Renal cortical epithelial cell (primary cell): ENCODE measurements around the gene FLII. TPM values are rescaled to one million over a fixed set of nuclear protein-coding genes. Genes with fewer than 3 reads are reported as not detected.

Experiments
- DNase-seq: peaks from one replicate; pipeline ENCODE4 v3.0.0-alpha.2; 2011; ENCODE audit warnings: low read depth
- total RNA-seq: library from RNA; depleted of rRNA; stranded (reverse); fragments of >200 nt; gene quantifications from 2 replicates; pipeline ENCODE4 v1.2.3, GENCODE V29; 2014

Gene FLII
- total RNA-seq, 1 donor from 2014 or later = 451 TPM

DNA sequence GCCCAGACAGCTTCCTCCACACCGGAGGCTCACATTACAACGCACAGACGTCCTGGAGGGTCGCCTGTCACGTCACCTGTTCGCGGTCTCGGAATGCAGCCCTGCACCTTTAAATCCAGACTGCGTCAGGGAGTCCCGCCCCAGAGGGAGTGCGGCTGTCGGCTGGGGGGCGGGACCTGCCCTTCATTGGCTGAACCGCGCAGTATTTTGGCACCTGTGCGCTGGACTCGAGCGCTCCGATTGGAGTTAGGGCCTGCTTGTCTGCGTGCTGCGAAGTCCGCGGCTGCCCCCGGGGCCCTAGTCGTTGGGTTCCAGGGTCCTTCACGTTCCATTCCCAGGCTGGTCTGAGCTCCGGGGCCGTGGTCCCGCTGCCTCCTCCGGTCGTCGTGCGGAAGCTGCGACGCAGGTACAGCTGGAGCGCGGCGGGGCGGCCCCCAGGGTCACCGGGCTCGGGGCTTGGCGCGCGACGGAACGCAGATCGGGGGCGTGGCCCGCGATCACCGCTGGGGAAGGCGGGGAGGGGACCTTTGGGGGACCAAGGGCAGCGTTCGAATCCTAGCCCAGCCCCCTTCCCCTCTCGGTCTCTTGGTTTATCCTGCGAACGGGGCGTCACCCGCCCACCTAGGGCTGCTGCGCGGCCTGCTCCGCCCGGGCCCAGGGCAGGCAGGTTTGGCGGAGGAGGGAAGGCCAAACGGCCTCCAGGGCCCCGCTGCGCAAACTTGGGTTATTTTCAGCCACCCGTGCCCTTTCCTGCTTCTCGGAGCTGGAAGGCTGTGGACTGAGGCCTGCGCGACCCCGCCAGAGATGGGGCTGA, 2.0 kb upstream of the FLII start, which contains the start of gene MIEF2:
TSS of gene MIEF2 (plus strand) at position 331 of the 814 bp plus-strand sequence. CDS start 2,059 bp downstream, outside the sequence.
- DNase-seq = peak; percentile 91

GRCh38 chr17:18259621-18260331, 1.2 kb upstream of the FLII start:
- peak; percentile 47 for DNase-seq

DNA sequence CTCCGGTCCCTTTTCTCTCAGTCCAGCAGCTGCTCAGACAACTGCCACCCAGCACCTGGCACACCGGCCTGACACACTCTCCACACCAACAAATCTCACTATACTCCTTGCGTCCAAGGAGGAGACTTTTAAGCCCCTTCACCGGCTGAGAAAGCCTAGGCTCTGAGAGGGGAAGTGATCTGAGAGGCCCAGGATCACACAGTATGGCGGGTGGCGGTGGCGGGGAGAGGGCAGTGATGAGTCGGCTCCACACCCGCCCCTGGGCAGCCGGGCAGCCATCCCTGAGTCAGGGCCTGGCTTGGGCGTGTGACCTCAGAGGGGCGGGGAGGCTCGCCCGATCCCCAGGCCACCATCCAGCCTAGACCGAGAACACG, 569 bp downstream of the FLII start:
- DNase-seq = peak; percentile 45

- DNase-seq = peak; percentile 66
Measured at GRCh38 chr17:18257268-18257981, 1.1 kb downstream of the FLII start.

GRCh38 chr17:18256776-18257175, 1.8 kb downstream of the FLII start:
- DNase-seq = no peak

GRCh38 chr17:18256351-18256750, 2.2 kb downstream of the FLII start:
- DNase-seq = no peak

GRCh38 chr17:18254888-18255649, 3.5 kb downstream of the FLII start:
- no peak for DNase-seq

GRCh38 chr17:18253947-18254821, 4.4 kb downstream of the FLII start:
- no peak for DNase-seq

- no peak for DNase-seq
Measured at GRCh38 chr17:18253187-18253884, 5.2 kb downstream of the FLII start.

- no peak for DNase-seq
Measured at GRCh38 chr17:18252160-18252559, 6.4 kb downstream of the FLII start.

DNA sequence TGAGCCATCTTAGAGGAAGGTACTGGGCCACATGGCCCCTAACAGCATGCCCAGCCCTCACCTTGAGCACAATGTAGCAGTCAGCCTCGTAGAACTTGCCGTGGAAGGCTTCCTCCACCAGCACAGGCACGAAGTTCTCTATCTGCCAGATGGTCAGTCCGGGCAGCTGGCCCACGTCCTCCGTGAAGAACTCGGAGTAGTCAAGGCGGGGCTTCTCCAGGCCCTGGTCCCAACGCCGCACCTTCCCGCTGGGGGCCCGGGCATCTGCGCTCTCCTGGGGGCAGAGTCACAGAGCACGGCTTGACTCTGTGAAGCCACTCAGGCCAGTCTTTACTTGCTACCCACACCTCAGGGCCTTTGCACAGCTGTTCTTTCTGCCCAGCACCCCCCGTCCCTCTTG, 7.3 kb downstream of the FLII start:
- DNase-seq = no peak

DNA sequence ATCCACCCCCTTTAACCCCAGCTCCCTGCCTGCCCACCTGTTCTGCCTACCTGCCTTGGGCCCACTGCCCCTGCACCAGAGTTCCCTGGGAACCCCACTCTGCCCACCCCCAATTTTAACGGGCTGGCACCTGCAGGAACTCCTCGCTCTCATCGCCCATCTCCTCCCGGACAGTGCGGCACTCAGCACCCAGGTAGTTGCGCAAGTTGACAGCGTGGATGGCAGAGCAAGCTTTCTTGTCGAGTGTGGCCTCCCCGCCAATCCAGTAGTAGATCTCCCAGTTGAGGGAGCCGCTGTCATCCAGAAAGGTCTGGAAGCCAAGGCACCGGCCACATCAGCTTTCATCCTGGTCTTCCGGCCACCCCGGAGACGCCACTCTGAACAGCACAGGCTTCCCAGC, 7.8 kb downstream of the FLII start:
- no peak for DNase-seq

DNA sequence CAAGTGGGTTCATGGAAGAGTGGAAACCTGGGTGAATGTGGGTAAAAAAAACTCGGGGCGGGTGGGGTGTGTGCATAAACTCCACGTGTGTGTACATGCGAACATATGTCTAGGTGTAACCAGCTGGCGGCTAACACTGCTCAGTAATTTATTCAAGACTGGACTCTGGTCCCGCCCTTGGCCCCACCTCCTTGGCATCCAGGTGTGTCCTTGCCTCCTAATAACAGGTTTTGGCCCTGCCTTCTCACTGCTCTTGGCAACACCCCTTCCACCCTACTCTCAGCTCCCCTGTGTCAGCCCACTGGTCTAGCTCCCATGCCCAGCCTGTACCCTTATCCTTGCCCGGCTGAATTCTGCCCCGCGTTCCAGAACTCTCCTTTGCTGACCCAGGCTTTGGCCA, 8.3 kb downstream of the FLII start:
- no peak for DNase-seq

GRCh38 chr17:18248811-18249210, 9.7 kb downstream of the FLII start:
- DNase-seq = no peak

DNA sequence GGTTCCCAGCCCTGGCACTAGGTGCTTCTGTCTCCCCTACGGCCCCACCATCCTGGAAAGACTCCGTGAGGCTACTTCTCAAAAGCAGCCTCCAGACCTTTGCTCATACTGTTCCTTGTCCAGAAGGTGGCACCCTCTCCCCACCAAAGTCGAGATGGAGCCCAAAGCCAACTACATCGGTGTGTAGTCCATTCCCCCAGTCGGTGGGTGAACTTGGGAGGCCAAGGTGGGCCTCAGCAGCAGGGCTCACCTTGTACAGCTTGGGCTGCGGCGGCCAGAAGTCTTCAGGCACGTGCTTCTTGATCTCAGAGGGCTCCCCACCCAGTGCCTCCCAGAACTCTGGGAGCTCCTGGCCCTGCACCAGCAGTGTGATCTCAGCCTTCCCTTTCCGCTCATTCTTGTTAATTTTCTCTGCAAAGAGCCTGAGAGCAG, 10.2 kb downstream of the FLII start:
- DNase-seq = peak; percentile 57

DNA sequence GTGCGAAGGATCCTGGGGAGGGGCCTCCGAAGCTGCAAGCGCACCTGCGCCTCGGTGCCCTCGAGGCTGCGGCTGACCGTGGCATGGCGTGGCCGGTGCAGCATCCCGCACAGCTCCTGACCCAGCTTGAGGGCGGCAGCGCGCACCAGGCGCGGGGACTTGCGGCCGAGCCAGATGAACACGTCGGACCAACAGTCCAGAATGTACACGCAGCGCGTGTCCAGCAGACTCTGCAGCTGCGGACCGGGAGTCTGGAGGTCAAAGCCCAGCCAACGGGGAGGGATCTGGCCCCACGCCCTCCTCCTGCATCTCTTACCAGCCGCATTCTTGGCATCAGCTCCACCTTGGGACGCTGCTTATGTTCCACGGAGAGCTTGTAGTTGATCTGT, 10.9 kb downstream of the FLII start:
- no peak for DNase-seq

GRCh38 chr17:18246880-18247612, 11.5 kb downstream of the FLII start:
- DNase-seq = peak; percentile 43

DNA sequence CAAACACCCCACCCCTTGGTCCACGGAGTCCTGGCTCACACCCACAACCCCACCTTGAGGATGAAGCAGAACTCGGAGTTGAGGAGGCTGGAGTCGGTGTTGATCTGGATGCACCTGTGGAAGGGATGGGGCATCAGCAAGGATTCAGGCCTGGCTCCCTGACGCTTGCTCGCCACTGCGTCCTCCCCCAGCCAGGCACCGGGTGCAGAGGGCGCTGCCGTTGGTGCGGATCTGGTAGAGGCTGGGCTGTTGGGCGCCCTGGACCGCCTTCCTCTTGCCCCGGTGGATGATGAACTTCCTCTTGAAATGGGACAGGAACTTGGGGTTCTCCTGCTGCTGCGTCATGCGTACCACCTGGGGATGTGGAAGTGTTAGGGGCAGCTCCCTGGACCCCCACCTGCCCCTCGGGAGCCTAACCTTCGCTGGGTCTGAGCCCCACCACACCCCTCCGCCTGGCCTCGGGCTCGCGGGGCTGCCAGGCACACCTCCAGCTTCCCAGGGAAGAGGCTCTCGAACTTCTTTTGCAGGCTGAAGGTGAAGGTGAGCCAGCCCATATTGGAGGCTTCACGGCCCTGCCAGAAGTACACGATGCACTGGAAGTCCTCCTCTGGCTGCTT, 12.3 kb downstream of the FLII start:
- DNase-seq = no peak
